Left cardiac atrium (tissue), 4 donors: Measurements from ENCODE around the gene CBX8. TPM values are rescaled to one million over a fixed set of nuclear protein-coding genes. Genes with fewer than 3 reads are reported as not detected.
A peak's percentile ranks its signal among the peaks of the same experiment; 100 is the strongest.
"Not testable (repeated sequence)": the region's sequence is repeated elsewhere in the genome, so short reads cannot be mapped to it uniquely, and the experiment has no call there.

Source experiments
- ATAC-seq, 2 donors: fragments of 200-7000 bp; cut with Tn5 transposase; one replicate each; pipeline ENCODE4 v1.9.1; 2020; ENCODE audit warnings: mild to moderate bottlenecking in 2 of 2, moderate library complexity in 2 of 2
- DNase-seq: peaks from one replicate; pipeline ENCODE4 v3.0.0-alpha.2; 2020
- intact Hi-C, 2 donors: fragments of 100-400 bp; cut with DNase I; formaldehyde crosslinking; loops; one replicate each; pipeline versions ENCODE4 v1.14.1 to v1.15.1; 2022 to 2023
- total RNA-seq, 2 donors: library from RNA; stranded (reverse); fragmentation: NEBNext Ultra II Directional; extraction: Animal tissue kit (Norgen Biotek cat#: 25700); gene quantifications; one replicate each; pipeline ENCODE4 v1.2.1, GENCODE V29; 2021
- donor health status: DM: no; HTN: yes; CAD: no.
- donor health status: DM: no; HTN: yes; CAD: no; lungs with severe emphysema.
- donor health status: DM: yes; HTN: yes; CAD: no.
- donor health status: Dilated cardiomyopathy.

CBX8 gene
- total RNA-seq, 2 donors from 2014 or later = 4.1 to 5.9 TPM

DNA sequence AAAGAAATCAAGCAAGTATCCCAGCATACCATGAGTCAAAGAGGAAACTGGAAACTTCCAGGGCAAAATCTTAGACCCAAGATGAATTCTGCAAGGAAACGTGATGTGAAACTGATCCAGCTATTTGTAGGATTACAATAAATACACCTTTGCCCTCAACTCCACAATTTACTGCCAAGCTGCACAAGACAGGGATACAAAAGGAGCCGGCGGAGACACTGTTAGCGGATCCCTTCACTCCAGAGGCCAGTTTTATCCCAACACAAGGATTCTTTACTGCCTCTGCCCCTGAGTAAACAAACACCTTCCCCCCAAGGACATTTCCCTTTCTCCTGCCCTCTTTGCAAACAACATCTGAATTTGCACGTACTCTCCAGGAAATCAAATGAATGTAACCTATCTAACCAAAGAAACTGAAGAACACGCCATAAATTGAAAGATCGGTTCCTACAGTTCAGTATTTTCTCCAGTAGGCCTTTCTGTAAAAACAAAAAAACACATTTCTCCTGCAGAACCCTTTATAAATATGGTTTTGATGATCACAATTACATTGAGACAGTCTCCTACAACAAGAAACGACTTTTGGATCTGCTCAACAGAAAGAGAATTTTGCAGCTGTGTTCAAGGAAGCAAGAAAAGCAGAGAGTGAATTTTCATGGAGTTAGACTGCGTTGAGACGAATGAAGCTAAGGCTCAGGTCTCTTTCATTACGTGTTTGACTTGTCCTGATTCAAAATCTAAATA, 20.3 kb downstream of the CBX8 start:
- intact Hi-C loops = no loop called here
- ATAC-seq (no peak), DNase-seq (no peak)

- intact Hi-C loops = no loop called here
- ATAC-seq (no peak), DNase-seq (no peak)
These were observed 21.2 kb downstream of the CBX8 start for GRCh38 chr17:79775632-79776031.

GRCh38 chr17:79774561-79774975, 22.3 kb downstream of the CBX8 start:
- intact Hi-C loops = no loop called here
- DNase-seq = no peak
- no peak for ATAC-seq

- ATAC-seq, intact Hi-C loops, DNase-seq: not testable (repeated sequence)
These were observed 24.2 kb downstream of the CBX8 start for GRCh38 chr17:79772726-79773125.

- DNase-seq (no peak), ATAC-seq (no peak)
- intact Hi-C loops = no loop called here
These were observed 25.6 kb downstream of the CBX8 start for GRCh38 chr17:79771276-79771675.

GRCh38 chr17:79769570-79770506, 27.0 kb downstream of the CBX8 start:
- DNase-seq (no peak), ATAC-seq (no peak)
- intact Hi-C loops = no loop called here

GRCh38 chr17:79765708-79766107, 31.2 kb downstream of the CBX8 start:
- intact Hi-C loops = no loop called here
- no peak for ATAC-seq

DNA sequence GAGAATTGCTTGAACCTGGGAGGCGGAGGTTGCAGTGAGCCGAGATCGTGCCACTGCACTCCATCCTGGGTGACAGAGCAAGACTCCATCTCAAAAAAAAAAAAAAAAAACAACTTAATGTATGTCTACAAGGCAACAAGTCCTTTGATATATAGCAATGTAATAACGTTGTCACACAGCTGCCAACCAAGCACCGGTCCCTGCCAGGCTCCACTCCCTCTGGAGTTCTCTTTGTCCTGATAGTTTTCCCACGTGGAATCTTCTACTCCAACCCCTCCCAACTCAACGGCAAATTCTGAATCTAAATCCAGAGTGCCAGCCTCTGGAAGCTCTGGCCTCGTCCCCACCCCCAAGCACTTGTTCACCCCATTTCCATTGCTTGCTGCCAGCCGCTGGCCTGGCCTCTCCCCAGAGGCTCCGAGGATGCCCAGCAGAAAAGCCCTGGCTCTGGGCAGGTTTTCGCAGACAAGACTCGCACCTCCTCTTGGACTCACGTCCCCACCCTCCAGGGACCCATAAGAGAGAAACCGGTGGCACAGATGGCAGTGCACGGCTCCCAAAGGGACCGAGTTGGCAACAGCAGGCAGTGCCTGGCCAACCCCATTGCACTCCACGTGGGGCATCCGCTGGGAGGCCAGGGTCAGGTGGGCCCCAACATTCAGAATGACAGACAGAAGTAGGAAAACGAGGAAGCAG, 34.8 kb downstream of the CBX8 start:
- ATAC-seq = peak in 1 of 2 donors; percentile 19
- intact Hi-C loops = no loop called here
- DNase-seq = no peak

More at GRCh38 chr17:79765708-79766107, 31.2 kb downstream of the CBX8 start:
- DNase-seq = no peak

- DNase-seq (no peak), ATAC-seq (no peak)
- intact Hi-C loops = no loop called here
These were observed 36.5 kb downstream of the CBX8 start for GRCh38 chr17:79760197-79760906.

GRCh38 chr17:79758271-79758670, 38.6 kb downstream of the CBX8 start:
- DNase-seq (no peak), ATAC-seq (no peak)
- intact Hi-C loops = no loop called here

DNA sequence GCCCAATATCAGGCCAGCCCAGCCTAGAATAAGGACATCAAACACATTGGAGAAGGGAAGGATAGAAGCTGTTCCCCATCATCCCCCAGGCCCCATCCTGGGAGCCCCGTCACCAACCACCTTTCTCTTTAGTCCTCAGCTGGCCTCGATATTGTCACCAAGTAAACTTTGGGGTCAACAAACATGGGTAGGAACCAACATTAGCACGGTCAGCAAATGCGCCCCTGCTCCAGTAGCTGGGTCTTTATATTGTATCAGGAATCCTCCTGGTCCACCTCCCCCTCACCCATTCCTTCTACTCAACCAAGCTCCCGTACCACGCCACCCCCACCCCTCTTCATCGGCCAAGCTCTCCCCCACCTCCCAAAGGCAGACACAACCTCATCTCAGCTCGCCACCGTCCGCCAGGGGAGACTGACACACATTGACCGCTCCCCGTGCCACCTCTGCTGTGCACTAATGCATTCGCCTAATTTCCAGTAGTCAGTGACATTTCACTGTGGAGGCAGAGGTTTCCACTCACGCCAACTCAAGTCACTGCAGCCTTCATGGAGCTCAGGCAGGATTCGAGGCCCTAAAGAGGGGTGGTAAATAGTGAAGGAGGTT, 39.6 kb downstream of the CBX8 start:
- ATAC-seq = no peak
- intact Hi-C loops = no loop called here
- no peak for DNase-seq

GRCh38 chr17:79755591-79755990, 41.3 kb downstream of the CBX8 start:
- ATAC-seq (no peak), DNase-seq (no peak)
- intact Hi-C loops = no loop called here

GRCh38 chr17:79754903-79755302, 42.0 kb downstream of the CBX8 start:
- intact Hi-C loops, DNase-seq, ATAC-seq: not testable (repeated sequence)

DNA sequence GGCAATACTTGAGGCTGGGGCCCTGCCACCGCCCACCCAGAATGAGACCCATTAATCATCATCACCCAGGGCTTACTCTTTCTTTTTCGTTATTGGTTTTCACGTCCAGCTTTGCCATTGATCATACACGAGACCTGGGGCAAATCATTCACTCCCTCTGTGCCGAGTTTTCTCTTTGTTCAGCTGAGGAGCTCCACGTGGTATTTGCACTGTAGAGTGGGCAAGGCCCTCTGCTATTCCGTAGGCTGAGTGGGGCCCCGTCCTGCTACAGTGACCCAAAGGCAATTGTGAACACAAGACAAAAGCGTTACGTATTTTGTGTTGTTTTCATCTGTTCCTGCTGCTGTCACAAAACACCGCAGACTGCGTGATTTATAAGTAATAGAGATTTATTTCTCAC, 42.5 kb downstream of the CBX8 start:
- ATAC-seq (no peak), DNase-seq (no peak)
- intact Hi-C loops = no loop called here

DNA sequence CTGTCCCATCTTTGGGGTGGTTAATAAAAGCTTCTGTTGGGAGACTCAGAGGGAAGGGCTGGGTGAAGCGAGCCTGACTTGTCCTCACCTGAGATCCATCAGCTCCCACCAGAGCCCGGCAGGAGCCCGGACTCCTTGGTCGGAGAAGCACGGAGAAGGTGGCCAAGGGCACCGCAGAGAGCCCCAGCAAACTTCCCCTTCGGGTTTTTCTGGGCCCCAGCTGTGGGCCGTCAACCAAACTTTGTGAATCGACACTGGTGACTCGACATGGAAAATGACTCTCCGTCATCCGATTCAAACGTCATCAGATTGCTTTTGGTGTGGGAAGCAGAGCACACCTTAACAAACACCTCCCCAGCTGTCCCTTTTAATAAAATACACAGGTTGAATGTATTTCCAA, 44.7 kb downstream of the CBX8 start:
- intact Hi-C loops = no loop called here

DNA sequence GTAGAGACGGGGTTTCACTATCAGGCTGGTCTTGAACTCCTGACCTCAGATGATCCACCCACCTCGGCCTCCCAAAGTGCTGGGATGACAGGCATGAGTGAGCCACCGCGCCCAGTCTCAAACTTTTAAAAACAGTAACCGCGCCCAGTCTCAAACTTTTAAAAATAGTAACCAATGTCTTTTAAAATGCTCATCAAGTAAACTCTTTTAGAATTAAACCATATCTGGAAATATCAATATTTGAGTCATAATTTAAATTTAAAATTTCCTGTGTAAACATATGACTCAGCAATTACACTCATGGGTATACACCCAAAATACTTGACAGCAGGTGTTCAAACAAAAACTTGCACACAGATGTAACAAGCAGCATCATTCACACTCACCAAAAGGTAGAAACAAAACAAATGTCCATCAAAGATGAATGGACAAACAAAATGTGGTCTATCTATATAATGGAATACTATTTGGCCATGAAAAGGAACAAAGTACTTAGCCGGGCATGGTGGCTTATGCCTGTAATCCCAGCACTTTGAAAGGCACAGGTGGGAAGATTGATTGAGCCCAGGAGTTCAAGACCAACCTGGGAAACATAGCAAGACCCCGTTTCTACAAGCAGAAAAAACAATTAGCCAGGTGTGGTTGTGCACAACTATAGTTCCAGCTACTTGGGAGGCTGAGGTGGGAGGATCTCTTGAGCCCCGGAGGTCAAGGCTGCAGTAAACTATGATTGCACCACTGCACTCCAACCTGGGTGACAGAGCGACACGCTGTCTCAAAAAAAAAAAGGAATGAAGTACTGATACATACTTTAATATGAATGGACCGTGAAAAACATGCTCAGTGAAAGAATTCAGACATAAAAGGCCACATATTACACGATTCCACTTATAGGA, 46.0 kb downstream of the CBX8 start:
- no peak for DNase-seq
- intact Hi-C loops = no loop called here
- no peak for ATAC-seq

More for the DNA sequence above, 44.7 kb downstream of the CBX8 start:
- no peak for DNase-seq
- ATAC-seq = no peak

GRCh38 chr17:79749958-79750357, 46.9 kb downstream of the CBX8 start:
- ATAC-seq (no peak), DNase-seq (no peak)
- intact Hi-C loops = loop anchor here (5.0 to 10.0 kb wide), 3 partner anchors 45 to 242 kb away; partner anchors contain the start of gene CBX8 (in 1 of the 2)
